B cell (primary cell): ENCODE results near the gene RIN3. TPM values are rescaled to one million over a fixed set of nuclear protein-coding genes. Genes with fewer than 3 reads are reported as not detected.

Experiments used
- ATAC-seq: fragments of 200-7000 bp; cut with Tn5 transposase; one replicate; pipeline ENCODE4 v1.10.0; 2021; ENCODE audit warnings: low read depth, mild to moderate bottlenecking, moderate number of reproducible peaks, moderate library complexity
- CTCF ChIA-PET: fragments of 350-600 bp; sonication (Branson Sonifier 250); formaldehyde crosslinking; loops from one replicate; lab custom pipeline; 2021; ENCODE audit warnings: antibody characterized with exemption, inconsistent platforms; lab: Charles Lee
- POLR2A ChIA-PET: fragments of 350-600 bp; sonication (Branson Sonifier 250); formaldehyde crosslinking; loops from one replicate; lab custom pipeline; 2021; ENCODE audit warnings: antibody characterized with exemption; lab: Charles Lee
- DNase-seq: peaks from one replicate; pipeline ENCODE4 v3.0.0; 2013
- H2AFZ ChIP-seq: 2 replicates; pipeline ENCODE4 v1.6.1; 2012; ENCODE audit warnings: mild to moderate bottlenecking, low read depth, low read length; ENCODE audit not compliant: insufficient read depth, poor library complexity, severe bottlenecking
- H3K27ac ChIP-seq, 2 donors: 1 replicate in 1 of 2; 2 replicates in 1 of 2; pipeline ENCODE4 v1.5.1; 2012 to 2013; ENCODE audit warnings: low read length in 2 of 2, mild to moderate bottlenecking in 2 of 2, moderate library complexity in 1 of 2
- H3K27me3 ChIP-seq, 4 experiments: fragments of 200-600 bp in 1 of 4; sonication (generic) in 1 of 4; replicated peaks in 1 of 4; 1 replicate in 2 of 4; 2 replicates in 2 of 4; pipeline versions ENCODE4 v1.6.1 to v1.7.0; 2013 to 2016; ENCODE audit warnings: low read length in 3 of 4, mild to moderate bottlenecking in 2 of 4, mixed read lengths in 1 of 4, moderate library complexity in 1 of 4; ENCODE audit not compliant: insufficient read depth in 4 of 4, control insufficient read depth in 3 of 4; ENCODE audit errors: control extremely low read depth in 1 of 4
- H3K36me3 ChIP-seq, 2 experiments: replicated peaks in 1 of 2; 1 replicate in 1 of 2; 2 replicates in 1 of 2; pipeline versions ENCODE4 v1.6.1 to v1.7.1; 2013; ENCODE audit warnings: low read length in 1 of 2; ENCODE audit not compliant: insufficient read depth in 2 of 2, control insufficient read depth in 1 of 2; ENCODE audit errors: control extremely low read depth in 1 of 2, extremely low read depth in 1 of 2
- H3K4me1 ChIP-seq, 2 donors: fragments of 200-600 bp in 1 of 2; sonication (generic) in 1 of 2; 1 replicate in 1 of 2; 2 replicates in 1 of 2; pipeline versions ENCODE4 v1.5.1 to v1.6.1; 2013 to 2017; ENCODE audit warnings: low read length in 2 of 2; ENCODE audit not compliant: control insufficient read depth in 2 of 2, insufficient read depth in 2 of 2
- H3K4me2 ChIP-seq: replicated peaks from 2 replicates; pipeline ENCODE3; 2012; ENCODE audit warnings: mild to moderate bottlenecking, low read depth, low read length; ENCODE audit not compliant: poor library complexity, severe bottlenecking
- H3K4me3 ChIP-seq, 5 experiments: fragments of 200-600 bp in 1 of 5; sonication (generic) in 1 of 5; 1 replicate in 3 of 5; 2 replicates in 2 of 5; pipeline versions ENCODE4 v1.5.1 to v1.7.0; 2011 to 2016; ENCODE audit warnings: low read length in 4 of 5, mild to moderate bottlenecking in 4 of 5, low read depth in 2 of 5, control low read depth in 1 of 5, moderate library complexity in 1 of 5; ENCODE audit not compliant: insufficient read depth in 1 of 5; ENCODE audit errors: control extremely low read depth in 1 of 5, extremely low read depth in 1 of 5
- H3K79me2 ChIP-seq: fragments of 200-600 bp; sonication (generic); one replicate; pipeline ENCODE4 v1.6.0; 2016; ENCODE audit warnings: low read length; ENCODE audit not compliant: control insufficient read depth, insufficient read depth
- H3K9ac ChIP-seq: fragments of 200-600 bp; sonication (generic); 2 replicates; pipeline ENCODE4 v1.6.1; 2017; ENCODE audit warnings: mild to moderate bottlenecking, low read length, moderate library complexity
- H3K9me3 ChIP-seq, 3 donors: one replicate each; pipeline versions ENCODE4 v1.6.1 to v1.7.1; 2013; ENCODE audit warnings: low read length in 2 of 3; ENCODE audit not compliant: control insufficient read depth in 2 of 3, insufficient read depth in 1 of 3; ENCODE audit errors: control extremely low read depth in 1 of 3
- H4K20me1 ChIP-seq: 2 replicates; pipeline ENCODE4 v1.6.0; 2012; ENCODE audit warnings: mild to moderate bottlenecking, low read length; ENCODE audit not compliant: insufficient read depth, control insufficient read depth, poor library complexity, severe bottlenecking
- H3K27ac Mint-ChIP-seq: one replicate; pipeline ENCODE4 v1.8.0; 2021; ENCODE audit warnings: mixed read lengths
- H3K27me3 Mint-ChIP-seq: one replicate; pipeline ENCODE4 v1.8.0; 2021; ENCODE audit warnings: mixed read lengths
- H3K4me1 Mint-ChIP-seq: one replicate; pipeline ENCODE4 v1.8.0; 2021; ENCODE audit warnings: mixed read lengths
- H3K4me3 Mint-ChIP-seq: one replicate; pipeline ENCODE4 v1.8.0; 2021; ENCODE audit warnings: mixed read lengths
- H3K9me3 Mint-ChIP-seq: one replicate; pipeline ENCODE4 v1.8.0; 2022; ENCODE audit warnings: mixed read lengths; ENCODE audit not compliant: insufficient read depth
- CTCF ChIP-seq: fragments of 200-600 bp; IDR thresholded peaks from one replicate; pipeline ENCODE4 v1.8.0; 2022; ENCODE audit warnings: antibody characterized with exemption, mild to moderate bottlenecking
- EZH2 ChIP-seq: IDR thresholded peaks from 2 replicates; pipeline ENCODE4 v1.6.1; 2012; ENCODE audit warnings: borderline replicate concordance, low read depth, mild to moderate bottlenecking, moderate library complexity, low read length; ENCODE audit not compliant: insufficient read depth, poor library complexity, severe bottlenecking
- WGBS: methylation state at CpG from one replicate; pipeline ENCODE4 v1.1.5; 2013; ENCODE audit warnings: missing lambda C conversion rate; ENCODE audit not compliant: insufficient coverage; 5-methylcytosine and 5-hydroxymethylcytosine counted together
- intact Hi-C: fragments of 100-400 bp; cut with micrococcal nuclease; formaldehyde crosslinking; loops from one replicate; pipeline ENCODE4 v1.10.0; 2022
- polyA plus RNA-seq: library from polyadenylated mRNA; depleted of rRNA; stranded (reverse); fragments of >200 nt; gene quantifications from 2 replicates; pipeline ENCODE4 v1.2.3, GENCODE V29; 2012
- total RNA-seq, 2 donors: library from RNA; stranded (reverse); fragments of 120-200 nt in 1 of 2; gene quantifications; 1 replicate in 1 of 2; 2 replicates in 1 of 2; pipeline versions ENCODE4 v1.2.3 to v1.2.4, GENCODE V29; 2013 to 2022

RIN3 gene
- total and polyA plus RNA-seq, 2 donors (not counting 1 experiment from before 2014, with no cell fraction given) = 62.1 to 123 TPM

GRCh38 chr14:92635896-92636295, 122.3 kb downstream of the RIN3 start:
- Mint-ChIP-seq H3K4me1 (peaks cover 40% of the 10 kb centered on the region), H3K9me3 (no peaks in the 10 kb centered on the region), H3K27me3 (no peaks in the 10 kb centered on the region), H3K27ac (peak overlapping the region; percentile 16), H3K4me3 (no peak overlapping the region)
- ATAC-seq (no peak), DNase-seq (no peak)
- Histone ChIP-seq H3K79me2 (peaks cover 9% of the 10 kb centered on the region), H4K20me1 (no peaks in the 10 kb centered on the region), H3K9me3 (peaks cover 0 to 3% (median 0%) of the 10 kb centered on the region in 3 donors), H2AFZ (no peak overlapping the region), H3K36me3 (peaks cover 0 to 3% of the 10 kb centered on the region in 2 experiments), H3K27ac (no peak overlapping the region), H3K4me1 (peaks cover 31 to 33% of the 10 kb centered on the region in 2 donors), H3K4me3 (no peak overlapping the region), H3K9ac (no peak overlapping the region), H3K4me2 (peak overlapping the region; percentile 18), H3K27me3 (no peaks in the 10 kb centered on the region)
- POLR2A ChIA-PET = interaction anchor here (1.2 kb wide), 2 partner anchors 20 to 41 kb away, joined by 3 read pairs; no protein-coding TSS in a partner anchor
- TF ChIP-seq CTCF (no peak), EZH2 (no peak)
- WGBS = 84% methylated on average over 4 of the region's 4 CpGs
- intact Hi-C loops = no loop called here
- CTCF ChIA-PET = interaction anchor here (1.1 to 2.5 kb wide), 3 partner anchors 22 to 51 kb away, joined by 4 to 10 read pairs (median 6); no protein-coding TSS in a partner anchor

GRCh38 chr14:92637228-92637627, 123.6 kb downstream of the RIN3 start:
- POLR2A ChIA-PET = no interaction called here
- no peak for TF ChIP-seq EZH2
- no peak for TF ChIP-seq CTCF
- CTCF ChIA-PET = interaction anchor here (1.0 to 2.5 kb wide), 3 partner anchors 15 to 49 kb away, joined by 3 to 10 read pairs (median 4); no protein-coding TSS in a partner anchor
- Histone ChIP-seq H4K20me1 (no peaks in the 10 kb centered on the region), H3K79me2 (peaks cover 11% of the 10 kb centered on the region), H3K27me3 (no peaks in the 10 kb centered on the region), H3K27ac (no peak overlapping the region), H3K4me2 (no peak overlapping the region), H3K9me3 (peaks cover 0 to 3% (median 0%) of the 10 kb centered on the region in 3 donors), H3K36me3 (peaks cover 0 to 9% of the 10 kb centered on the region in 2 experiments), H2AFZ (no peak overlapping the region), H3K4me1 (peaks cover 31 to 32% of the 10 kb centered on the region in 2 donors), H3K9ac (no peak overlapping the region), H3K4me3 (no peak overlapping the region)
- Mint-ChIP-seq H3K27me3 (no peaks in the 10 kb centered on the region), H3K4me3 (no peak overlapping the region), H3K4me1 (peaks cover 34% of the 10 kb centered on the region), H3K27ac (no peak overlapping the region), H3K9me3 (no peaks in the 10 kb centered on the region)
- WGBS = 87% methylated on average over 5 of the region's 7 CpGs
- DNase-seq (no peak), ATAC-seq (no peak)
- intact Hi-C loops = no loop called here
